HepG2 (cell line): ENCODE measurements around the gene GBGT1. TPM values are rescaled to one million over a fixed set of nuclear protein-coding genes. Genes with fewer than 3 reads are reported as not detected.

Experiments used
- ATAC-seq: fragments of 200-7000 bp; cut with Tn5 transposase; 3 replicates; pipeline ENCODE4 v1.9.1; 2020; ENCODE audit warnings: mild to moderate bottlenecking, moderate library complexity
- BruUV-seq: library from RNA; stranded (reverse); fragments of 400-500 nt; replicated peaks from 2 replicates; lab custom pipeline; 2021; lab: Mats Ljungman, UMichigan
- CTCF ChIA-PET: fragments of 300-600 bp; formaldehyde crosslinking; extraction: SDS; loops from one replicate; lab custom pipeline; 2021; ENCODE audit warnings: low total read pairs, inconsistent platforms, low intra/inter-chr PET ratio; lab: Yijun Ruan, JAX
- POLR2A ChIA-PET: fragments of 350-600 bp; sonication (Branson Sonifier 250); formaldehyde crosslinking; loops from one replicate; lab custom pipeline; 2020; ENCODE audit warnings: antibody characterized with exemption, inconsistent platforms; lab: Yijun Ruan, JAX
- DNase-seq: peaks from one replicate; pipeline ENCODE4 v3.0.0-alpha.2; 2015; ENCODE audit warnings: low spot score
- FAIRE-seq: peaks from 3 replicates; lab custom pipeline; 2011; peaks lifted over from hg19 to GRCh38; lab: Jason Lieb, UNC
- H2AFZ ChIP-seq: one replicate; pipeline ENCODE4 v1.6.1; 2011; ENCODE audit warnings: low read length, inconsistent platforms
- H3K27ac ChIP-seq: fragments of 300-600 bp; 3 replicates; pipeline ENCODE4 v1.8.0; 2011; ENCODE audit warnings: mixed run types, mild to moderate bottlenecking, mixed read lengths, low read length, inconsistent platforms; ENCODE audit not compliant: insufficient read depth; ENCODE audit errors: extremely low read length
- H3K27me3 ChIP-seq, 2 experiments: fragments of 200-600 bp in 1 of 2; 2 replicates in 1 of 2; 3 replicates in 1 of 2; pipeline versions ENCODE4 v1.6.0 to v1.8.0; 2011; ENCODE audit warnings: low read length in 2 of 2, mild to moderate bottlenecking in 2 of 2, moderate library complexity in 2 of 2, inconsistent platforms in 1 of 2; ENCODE audit not compliant: insufficient read depth in 2 of 2, control insufficient read depth in 1 of 2
- H3K36me3 ChIP-seq, 2 experiments: fragments of 200-600 bp in 1 of 2; replicated peaks in 1 of 2; 2 replicates in 1 of 2; 3 replicates in 1 of 2; pipeline versions ENCODE4 v1.5.1 to v1.8.0; 2011; ENCODE audit warnings: low read length in 2 of 2, inconsistent platforms in 1 of 2; ENCODE audit not compliant: insufficient read depth in 2 of 2, control insufficient read depth in 1 of 2
- H3K4me1 ChIP-seq: 2 replicates; pipeline ENCODE4 v1.5.1; 2012; ENCODE audit warnings: low read length, inconsistent platforms; ENCODE audit not compliant: insufficient read depth
- H3K4me2 ChIP-seq: 2 replicates; pipeline ENCODE4 v1.6.0; 2011; ENCODE audit warnings: low read depth, low read length, inconsistent platforms
- H3K4me3 ChIP-seq, 3 experiments: fragments of 200-600 bp in 1 of 3; sonication (generic), shearing (Covaris generic) in 1 of 3; replicated peaks in 1 of 3; 2 replicates each; pipeline ENCODE4 v1.5.1; 2011 to 2016; ENCODE audit warnings: low read length in 3 of 3, inconsistent platforms in 2 of 3, low read depth in 2 of 3, mild to moderate bottlenecking in 2 of 3, control low read depth in 1 of 3, mixed read lengths in 1 of 3; ENCODE audit not compliant: insufficient read depth in 1 of 3
- H3K79me2 ChIP-seq: one replicate; pipeline ENCODE4 v1.6.1; 2011; ENCODE audit warnings: low read length, inconsistent platforms; ENCODE audit not compliant: insufficient read depth
- H3K9ac ChIP-seq: 2 replicates; pipeline ENCODE4 v1.6.0; 2011; ENCODE audit warnings: mild to moderate bottlenecking, low read depth, low read length, inconsistent platforms; ENCODE audit not compliant: insufficient read depth
- H3K9me3 ChIP-seq: 2 replicates; pipeline ENCODE4 v1.5.1; 2012; ENCODE audit warnings: mild to moderate bottlenecking, low read length
- H4K20me1 ChIP-seq: 2 replicates; pipeline ENCODE4 v1.6.0; 2011; ENCODE audit warnings: inconsistent platforms, mild to moderate bottlenecking, low read length, moderate library complexity; ENCODE audit not compliant: insufficient read depth
- FOXO4 ChIP-seq: sonication (generic); formaldehyde crosslinking; conservative IDR thresholded peaks from 2 replicates; pipeline ENCODE4 v1.8.1; 2023; ENCODE audit warnings: missing genetic modification reagents
- MED13 ChIP-seq: sonication (generic); formaldehyde crosslinking; IDR thresholded peaks from 2 replicates; pipeline ENCODE4 v1.5.0; 2020; ENCODE audit warnings: missing genetic modification reagents
- RFX1 ChIP-seq: fragments of 450-650 bp; IDR thresholded peaks from 2 replicates; pipeline ENCODE4 v1.6.1; 2017
- XRCC5 ChIP-seq: fragments of 200-400 bp; formaldehyde crosslinking; optimal IDR thresholded peaks from 2 replicates; pipeline ENCODE3; 2017; ENCODE audit warnings: mild to moderate bottlenecking, low read length
- ZNF350 ChIP-seq: sonication (generic); formaldehyde crosslinking; IDR thresholded peaks from 2 replicates; pipeline ENCODE4 v1.4.0; 2020; ENCODE audit warnings: mild to moderate bottlenecking, low read depth, missing genetic modification reagents, borderline replicate concordance
- ZNF407 ChIP-seq: sonication (generic); formaldehyde crosslinking; IDR thresholded peaks from one replicate; pipeline ENCODE4 v1.5.1; 2020; ENCODE audit warnings: mild to moderate bottlenecking, missing genetic modification reagents; ENCODE audit errors: not compliant biosample characterization
- ZNF605 ChIP-seq: sonication (generic); formaldehyde crosslinking; IDR thresholded peaks from 2 replicates; pipeline ENCODE4 v1.8.0; 2022; ENCODE audit warnings: mild to moderate bottlenecking, missing genetic modification reagents
- ZUFSP ChIP-seq: sonication (generic); formaldehyde crosslinking; IDR thresholded peaks from 2 replicates; pipeline ENCODE4 v1.9.0; 2021; ENCODE audit warnings: missing genetic modification reagents, mild to moderate bottlenecking, borderline replicate concordance
- WGBS: methylation state at CpG from one replicate; pipeline ENCODE4 v1.1.6; 2017; ENCODE audit warnings: low lambda C conversion rate; 5-methylcytosine and 5-hydroxymethylcytosine counted together
- in situ Hi-C: cut with HindIII; loops from 2 replicates; pipeline ENCODE4 v1.10.0; 2017; ENCODE audit warnings: low pct_unique_long_range_greater_than_20kb; ENCODE audit not compliant: extremely low pct_ligation_motif_present
- intact Hi-C: fragments of 100-400 bp; cut with micrococcal nuclease; formaldehyde crosslinking; loops from one replicate; pipeline ENCODE4 v1.10.0; 2022; ENCODE audit not compliant: unreplicated experiment
- polyA plus RNA-seq, 8 experiments: library from polyadenylated mRNA; depleted of rRNA in 3 of 8; stranded (reverse) in 7 of 8; unstranded in 1 of 8; fragments of >200 nt; fragmentation: Illumina TruSeq in 4 of 8; extraction: Trizol in 4 of 8; gene quantifications; 2 replicates each; pipeline versions ENCODE4 v1.2.1 to v1.2.3, GENCODE V29; 2011 to 2016; ENCODE audit warnings: low read depth in 4 of 8, missing spikeins in 1 of 8, mixed read lengths in 1 of 8; ENCODE audit not compliant: insufficient read depth in 1 of 8
- total RNA-seq, 5 experiments: library from RNA; depleted of rRNA; stranded (reverse); fragments of >200 nt; fragmentation: Illumina TruSeq; extraction: Trizol; gene quantifications; 2 replicates each; pipeline ENCODE4 v1.2.3, GENCODE V29; 2016; ENCODE audit warnings: low read depth in 1 of 5

Gene GBGT1
- total and polyA plus RNA-seq, 2 of the 13 experiments (the other 11 are each of a cell fraction or from before 2014, with no cell fraction given): not detected

- TF ChIP-seq ZNF407 (CRISPR knock-in tag) (no peak), MED13 (CRISPR knock-in tag) (no peak)
Observed at GRCh38 chr9:133188843-133189180, 25.1 kb upstream of the GBGT1 start (continued).

GRCh38 chr9:133188006-133188842 lies 24.5 kb upstream of the GBGT1 start:
- ChIA-PET CTCF (interaction anchor here (2.1 kb wide), 1 partner anchor 141 kb away, joined by 7 read pairs; no protein-coding TSS in a partner anchor), POLR2A (no interaction called here)
- FAIRE-seq (no peak), DNase-seq (peak; percentile 42), ATAC-seq (peak; percentile 81)
- no peak overlapping the region for H3K4me3 ChIP-seq
- no peak overlapping the region for H3K9ac ChIP-seq
- BruUV-seq: no TSS peak
- no peak overlapping the region for H2AFZ ChIP-seq
- peaks cover 4 to 20% of the 10 kb centered on the region in 2 experiments; a peak in 3 of 5 replicates for H3K27me3 ChIP-seq
- H3K4me1 ChIP-seq: no peaks in the 10 kb centered on the region
- no peaks in the 10 kb centered on the region for H3K36me3 ChIP-seq
- H3K79me2 ChIP-seq: no peaks in the 10 kb centered on the region
- no peaks in the 10 kb centered on the region for H4K20me1 ChIP-seq
- H3K9me3 ChIP-seq: no peaks in the 10 kb centered on the region
- intact Hi-C loops: loop anchor here (2.0 kb wide), 1 partner anchor 141 kb away; no protein-coding TSS in a partner anchor
- 37% methylated on average over 9 of the region's 21 CpGs for WGBS
- H3K27ac ChIP-seq: no peak overlapping the region
- in situ Hi-C loops: loop anchor here (5.0 kb wide), 2 partner anchors 144 to 299 kb away; no protein-coding TSS in a partner anchor
- no peak overlapping the region for H3K4me2 ChIP-seq
- TF ChIP-seq ZNF350 (CRISPR knock-in tag) (no peak), ZUFSP (CRISPR knock-in tag) (no peak), XRCC5 (peak; percentile 42), ZNF605 (CRISPR knock-in tag) (no peak), FOXO4 (CRISPR knock-in tag) (no peak), RFX1 (no peak)
